TTC549 (cell line): ENCODE results near the gene DLST.
"Not testable (repeated sequence)": the region's sequence is repeated elsewhere in the genome, so short reads cannot be mapped to it uniquely, and the experiment has no call there.

Experiments
- FAIRE-seq: peaks from 2 replicates; lab custom pipeline; 2012; peaks lifted over from hg19 to GRCh38; lab: Jason Lieb, UNC

Gene DLST

GRCh38 chr14:74918380-74918779, 36.7 kb downstream of the DLST start:
- FAIRE-seq: no peak

DNA sequence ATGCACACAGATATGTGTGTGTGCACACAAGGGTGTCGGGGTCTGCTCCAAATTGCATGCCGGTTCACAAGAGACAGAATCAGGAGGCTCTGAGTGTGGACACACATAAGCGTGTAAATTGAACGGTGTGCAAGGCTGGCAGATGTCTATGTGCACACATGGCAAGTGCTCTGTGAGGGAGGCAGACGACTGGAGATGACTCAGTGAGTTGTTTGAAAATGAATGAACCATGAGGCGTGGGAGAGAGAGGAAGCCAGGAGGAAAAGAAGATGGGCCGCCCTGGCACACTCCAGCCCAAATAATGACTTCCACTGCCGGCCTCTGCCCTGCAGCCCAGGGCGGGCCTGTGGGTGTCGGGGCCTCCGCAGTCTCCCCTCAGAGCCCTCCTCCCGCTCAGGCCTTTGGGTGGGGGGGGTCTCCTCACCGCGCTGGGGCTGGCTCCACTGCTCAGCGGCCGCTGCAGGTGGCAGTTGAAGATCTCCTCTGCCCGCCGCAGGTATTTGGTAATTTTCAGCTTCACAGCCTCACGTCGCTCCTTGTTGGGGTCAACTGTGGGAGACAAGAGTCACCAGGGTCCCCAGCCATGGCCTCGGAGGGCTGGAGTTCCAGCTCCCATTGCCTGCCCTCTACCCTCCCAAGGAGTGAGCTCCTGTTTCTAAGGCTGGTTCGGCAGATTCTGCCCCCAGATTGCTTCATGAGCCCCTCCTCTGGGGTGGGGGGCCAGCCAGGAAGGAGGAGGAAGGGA, 37.9 kb downstream of the DLST start:
- no peak for FAIRE-seq

- no peak for FAIRE-seq
Observed at GRCh38 chr14:74920281-74920680, 38.6 kb downstream of the DLST start.

GRCh38 chr14:74921053-74921620, 39.4 kb downstream of the DLST start:
- no peak for FAIRE-seq

GRCh38 chr14:74921987-74922751, 40.5 kb downstream of the DLST start:
- no peak for FAIRE-seq

- FAIRE-seq: no peak
Observed at GRCh38 chr14:74922752-74923401, 41.2 kb downstream of the DLST start, which contains the start of gene RPS6KL1. Gene RPS6KL1, minus strand, starts transcription at chr14:74923260. Its CDS starts 1,719 bp downstream, at chr14:74921541.

- no peak for FAIRE-seq
Observed at GRCh38 chr14:74924061-74924460, 42.3 kb downstream of the DLST start.

GRCh38 chr14:74927225-74927624, 45.5 kb downstream of the DLST start:
- FAIRE-seq: no peak

DNA sequence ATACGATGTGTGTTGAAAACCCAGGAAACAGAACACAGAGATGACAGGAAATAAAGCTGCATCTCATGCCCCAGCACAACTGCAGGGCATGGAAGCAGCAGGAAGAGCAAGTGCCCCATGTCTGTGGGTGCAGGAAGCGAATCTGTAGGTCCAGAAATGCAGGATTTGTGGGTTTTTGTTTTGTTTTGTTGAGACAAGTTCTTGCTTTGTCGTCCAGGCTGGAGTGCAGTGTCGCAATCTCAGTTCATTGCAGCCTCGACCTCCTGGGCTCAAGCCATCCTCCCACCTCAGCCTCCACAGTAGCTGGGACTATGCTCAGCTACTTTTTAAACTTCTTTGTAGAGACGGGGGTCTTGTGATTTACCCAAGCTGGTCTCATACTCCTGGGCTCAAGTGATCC, 47.5 kb downstream of the DLST start:
- no peak for FAIRE-seq

DNA sequence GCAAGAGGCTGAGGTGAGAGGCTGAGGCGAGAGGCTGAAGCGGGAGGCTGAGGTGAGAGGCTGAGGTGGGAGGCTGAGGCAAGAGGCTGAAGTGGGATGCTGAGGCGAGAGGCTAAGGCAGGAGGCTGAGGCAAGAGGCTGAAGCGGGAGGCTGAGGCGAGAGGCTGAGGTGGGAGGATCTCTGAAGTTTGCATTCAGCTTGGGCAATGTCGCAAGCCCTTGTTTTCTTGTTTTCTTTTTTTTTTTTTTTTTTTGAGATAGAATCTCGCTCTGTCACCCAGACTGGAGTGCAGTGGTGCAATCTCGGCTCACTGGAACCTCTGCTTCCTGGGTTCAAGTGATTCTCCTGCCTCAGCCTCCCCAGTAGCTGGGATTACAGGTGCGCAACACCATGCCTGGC, 50.0 kb downstream of the DLST start:
- FAIRE-seq: not testable (repeated sequence)

DNA sequence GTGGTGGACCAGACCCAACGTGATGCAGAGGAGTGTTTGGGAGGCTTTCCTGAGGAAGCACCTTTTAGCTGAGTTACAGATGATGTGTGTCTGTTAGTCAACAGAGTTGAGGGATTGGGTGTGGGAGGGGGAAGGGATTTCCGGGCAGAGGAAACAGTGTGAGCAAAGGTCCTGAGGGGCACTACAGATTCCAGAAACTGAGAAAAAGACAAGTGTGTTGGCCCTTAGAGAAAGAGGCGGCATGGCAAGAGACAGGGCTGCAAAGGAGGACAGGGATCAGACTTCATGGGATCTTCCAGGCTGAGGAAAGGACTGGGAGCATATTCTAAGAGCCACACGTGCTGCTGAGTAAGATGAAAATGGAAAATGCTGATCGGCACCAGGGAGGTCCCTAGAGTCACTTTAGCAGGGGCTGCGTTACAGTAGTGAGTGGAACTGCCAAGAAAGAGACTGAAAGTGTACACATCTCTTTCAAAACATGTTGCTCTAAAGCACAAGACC, 50.7 kb downstream of the DLST start:
- FAIRE-seq: no peak

- not testable (repeated sequence) for FAIRE-seq
Observed at GRCh38 chr14:74932936-74933335, 51.2 kb downstream of the DLST start.

GRCh38 chr14:74934041-74934440, 52.3 kb downstream of the DLST start:
- no peak for FAIRE-seq

GRCh38 chr14:74934476-74935359, 53.0 kb downstream of the DLST start:
- FAIRE-seq: no peak

- FAIRE-seq: no peak
Observed at GRCh38 chr14:74935360-74935680, 53.6 kb downstream of the DLST start.

- FAIRE-seq: no peak
Observed at GRCh38 chr14:74936151-74936550, 54.4 kb downstream of the DLST start.

DNA sequence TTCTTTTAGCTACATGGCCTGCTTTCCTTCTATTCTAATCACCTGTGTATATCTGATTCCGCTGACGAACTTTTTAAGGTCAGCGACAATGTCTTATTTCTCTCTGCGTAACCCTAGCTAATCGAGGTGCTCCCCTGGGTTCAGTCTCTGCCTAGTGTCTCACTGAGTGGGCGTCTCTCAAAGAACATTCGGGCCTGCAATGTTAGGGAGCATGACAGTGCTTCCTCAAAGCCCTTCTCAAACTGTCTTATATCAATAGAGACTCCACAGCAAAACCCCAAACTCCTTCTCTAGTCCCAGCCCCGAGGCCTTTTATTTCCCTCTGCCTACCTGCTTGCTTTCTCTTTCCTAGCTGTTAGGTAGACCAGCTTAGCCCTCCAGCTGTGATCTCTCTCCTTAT, 55.0 kb downstream of the DLST start:
- FAIRE-seq: no peak

DNA sequence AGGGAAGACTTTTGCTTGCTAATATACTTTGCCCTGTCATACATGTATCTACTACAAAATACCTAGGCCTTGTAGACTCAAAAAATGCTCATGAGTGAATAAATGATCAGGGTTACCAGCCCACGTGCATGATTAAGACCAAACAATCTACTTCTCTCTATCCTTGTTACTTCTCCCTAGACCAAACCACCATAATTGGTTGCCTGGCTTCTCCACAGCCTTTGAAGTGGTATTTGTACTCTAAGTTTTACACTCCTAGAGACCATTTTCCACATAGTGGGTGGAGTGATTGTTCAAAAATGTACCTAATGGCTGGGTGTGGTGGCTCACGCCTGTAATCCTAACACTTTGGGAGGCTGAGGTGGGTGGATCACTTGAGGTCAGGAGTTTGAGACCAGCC, 55.5 kb downstream of the DLST start:
- FAIRE-seq: no peak

GRCh38 chr14:74938531-74939495, 57.1 kb downstream of the DLST start:
- FAIRE-seq: no peak

- no peak for FAIRE-seq
Observed at GRCh38 chr14:74940956-74941565, 59.3 kb downstream of the DLST start.
